SK-N-SH treated with all-trans-retinoic acid at 6 μM for 48 hours (cell line): Measurements from ENCODE around the gene ITGA5.

Source experiments
- ATAC-seq: fragments of 200-7000 bp; cut with Tn5 transposase; 3 replicates; pipeline ENCODE4 v1.9.1; 2020; ENCODE audit warnings: mild to moderate bottlenecking, moderate library complexity
- ARNTL ChIP-seq: fragments of 450-650 bp; formaldehyde crosslinking; IDR thresholded peaks from 2 replicates; pipeline ENCODE4 v1.5.0; 2020; ENCODE audit warnings: low read depth, mild to moderate bottlenecking, moderate library complexity, borderline replicate concordance
- CREB5 ChIP-seq: fragments of 250-450 bp; sonication (Bioruptor Pico); IDR thresholded peaks from 2 replicates; pipeline ENCODE4 v1.5.1; 2020; ENCODE audit warnings: low read depth, mild to moderate bottlenecking, moderate library complexity
- CSDC2 ChIP-seq: fragments of 250-450 bp; sonication (Bioruptor Pico); IDR thresholded peaks from 2 replicates; pipeline ENCODE4 v1.5.0; 2020; ENCODE audit warnings: mild to moderate bottlenecking, moderate library complexity
- ESRRG ChIP-seq: fragments of 250-450 bp; sonication (Bioruptor Pico); IDR thresholded peaks from 2 replicates; pipeline ENCODE4 v1.6.1; 2021; ENCODE audit warnings: mild to moderate bottlenecking
- GLIS3 ChIP-seq: fragments of 250-450 bp; sonication (Bioruptor Pico); IDR thresholded peaks from 2 replicates; pipeline ENCODE4 v1.5.0; 2020; ENCODE audit warnings: mild to moderate bottlenecking, moderate library complexity
- ISL1 ChIP-seq: fragments of 250-450 bp; sonication (Bioruptor Pico); IDR thresholded peaks from 2 replicates; pipeline ENCODE4 v2.1.2; 2022; ENCODE audit warnings: mild to moderate bottlenecking, moderate library complexity
- POU6F1 ChIP-seq: fragments of 250-450 bp; sonication (Bioruptor Pico); IDR thresholded peaks from 2 replicates; pipeline ENCODE4 v1.8.0; 2021; ENCODE audit warnings: low read depth, mild to moderate bottlenecking, moderate library complexity, borderline replicate concordance
- PPARA ChIP-seq: fragments of 250-450 bp; sonication (Bioruptor Pico); IDR thresholded peaks from 2 replicates; pipeline ENCODE4 v1.5.0; 2020; ENCODE audit warnings: mild to moderate bottlenecking, borderline replicate concordance
- RARB ChIP-seq: fragments of 250-450 bp; sonication (Bioruptor Pico); IDR thresholded peaks from 2 replicates; pipeline ENCODE4 v1.8.0; 2021; ENCODE audit warnings: mild to moderate bottlenecking, moderate library complexity
- SNAI2 ChIP-seq: fragments of 250-450 bp; sonication (Bioruptor Pico); IDR thresholded peaks from 2 replicates; pipeline ENCODE4 v1.5.0; 2020; ENCODE audit warnings: mild to moderate bottlenecking, moderate library complexity
- TCF4 ChIP-seq: fragments of 250-450 bp; sonication (Bioruptor Pico); IDR thresholded peaks from 2 replicates; pipeline ENCODE4 v1.8.0; 2021; ENCODE audit warnings: mild to moderate bottlenecking, moderate library complexity, borderline replicate concordance
- TOX ChIP-seq: fragments of 250-450 bp; sonication (Bioruptor Pico); IDR thresholded peaks from 2 replicates; pipeline ENCODE4 v1.8.0; 2021; ENCODE audit warnings: mild to moderate bottlenecking, moderate library complexity, borderline replicate concordance
- TSHZ2 ChIP-seq: fragments of 250-450 bp; sonication (Bioruptor Pico); IDR thresholded peaks from 2 replicates; pipeline ENCODE4 v1.5.0; 2020; ENCODE audit warnings: mild to moderate bottlenecking, moderate library complexity
- ZC3H10 ChIP-seq: fragments of 250-450 bp; sonication (Bioruptor Pico); IDR thresholded peaks from 2 replicates; pipeline ENCODE4 v1.5.1; 2021; ENCODE audit warnings: mild to moderate bottlenecking, moderate library complexity
- ZFP3 ChIP-seq: fragments of 250-450 bp; sonication (Bioruptor Pico); IDR thresholded peaks from 2 replicates; pipeline ENCODE4 v1.5.0; 2020; ENCODE audit warnings: mild to moderate bottlenecking, moderate library complexity
- ZFP30 ChIP-seq: fragments of 450-650 bp; formaldehyde crosslinking; IDR thresholded peaks from 2 replicates; pipeline ENCODE4 v1.5.0; 2022; ENCODE audit warnings: mild to moderate bottlenecking, moderate library complexity
- ZNF565 ChIP-seq: fragments of 450-650 bp; formaldehyde crosslinking; conservative IDR thresholded peaks from 2 replicates; pipeline ENCODE4 v1.5.0; 2020; ENCODE audit warnings: low read depth, mild to moderate bottlenecking, moderate library complexity
- ZNF70 ChIP-seq: fragments of 450-650 bp; formaldehyde crosslinking; IDR thresholded peaks from 2 replicates; pipeline ENCODE4 v1.5.0; 2020; ENCODE audit warnings: mild to moderate bottlenecking, moderate library complexity
- TF ChIP-seq, protein P1 (sequence below): fragments of 250-450 bp; sonication (Bioruptor Pico); IDR thresholded peaks from 2 replicates; pipeline ENCODE4 v1.8.0; 2020; ENCODE audit warnings: mild to moderate bottlenecking, moderate library complexity, borderline replicate concordance
- TF ChIP-seq, protein P2 (sequence below): fragments of 250-450 bp; sonication (Bioruptor Pico); IDR thresholded peaks from 2 replicates; pipeline ENCODE4 v1.5.1; 2021; ENCODE audit warnings: mild to moderate bottlenecking, moderate library complexity

The ITGA5 gene

DNA sequence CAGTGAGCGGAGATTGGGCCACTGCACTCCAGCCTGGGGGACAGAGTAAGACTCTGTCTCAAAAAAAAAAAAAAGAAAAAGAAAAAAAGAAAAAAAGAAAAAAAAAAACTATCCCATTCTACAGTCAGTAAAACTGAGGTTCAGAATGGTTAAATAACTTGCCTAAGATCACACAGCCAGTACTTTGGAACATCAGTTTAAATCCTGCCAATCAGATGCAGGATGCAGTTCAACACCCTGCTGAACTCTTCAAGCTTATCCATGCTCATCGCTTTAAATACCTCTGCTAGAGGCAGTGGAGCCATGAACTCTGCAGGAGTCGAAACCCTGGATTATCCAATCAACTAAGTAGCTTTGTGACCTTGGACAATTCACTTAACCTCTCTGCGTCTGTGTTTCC lies 37.9 kb downstream of the ITGA5 start:
- TF ChIP-seq PPARA (CRISPR knock-in tag) = no peak
- no peak for TF ChIP-seq CREB5 (CRISPR knock-in tag)
- no peak for TF ChIP-seq SNAI2 (CRISPR knock-in tag)
- TF ChIP-seq, protein P1, sequence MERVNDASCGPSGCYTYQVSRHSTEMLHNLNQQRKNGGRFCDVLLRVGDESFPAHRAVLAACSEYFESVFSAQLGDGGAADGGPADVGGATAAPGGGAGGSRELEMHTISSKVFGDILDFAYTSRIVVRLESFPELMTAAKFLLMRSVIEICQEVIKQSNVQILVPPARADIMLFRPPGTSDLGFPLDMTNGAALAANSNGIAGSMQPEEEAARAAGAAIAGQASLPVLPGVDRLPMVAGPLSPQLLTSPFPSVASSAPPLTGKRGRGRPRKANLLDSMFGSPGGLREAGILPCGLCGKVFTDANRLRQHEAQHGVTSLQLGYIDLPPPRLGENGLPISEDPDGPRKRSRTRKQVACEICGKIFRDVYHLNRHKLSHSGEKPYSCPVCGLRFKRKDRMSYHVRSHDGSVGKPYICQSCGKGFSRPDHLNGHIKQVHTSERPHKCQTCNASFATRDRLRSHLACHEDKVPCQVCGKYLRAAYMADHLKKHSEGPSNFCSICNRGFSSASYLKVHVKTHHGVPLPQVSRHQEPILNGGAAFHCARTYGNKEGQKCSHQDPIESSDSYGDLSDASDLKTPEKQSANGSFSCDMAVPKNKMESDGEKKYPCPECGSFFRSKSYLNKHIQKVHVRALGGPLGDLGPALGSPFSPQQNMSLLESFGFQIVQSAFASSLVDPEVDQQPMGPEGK (CRISPR knock-in tag) = no peak
- no peak for TF ChIP-seq ZC3H10 (CRISPR knock-in tag)
- no peak for TF ChIP-seq ISL1
- TF ChIP-seq, all 23 proteins: peak for 0

DNA sequence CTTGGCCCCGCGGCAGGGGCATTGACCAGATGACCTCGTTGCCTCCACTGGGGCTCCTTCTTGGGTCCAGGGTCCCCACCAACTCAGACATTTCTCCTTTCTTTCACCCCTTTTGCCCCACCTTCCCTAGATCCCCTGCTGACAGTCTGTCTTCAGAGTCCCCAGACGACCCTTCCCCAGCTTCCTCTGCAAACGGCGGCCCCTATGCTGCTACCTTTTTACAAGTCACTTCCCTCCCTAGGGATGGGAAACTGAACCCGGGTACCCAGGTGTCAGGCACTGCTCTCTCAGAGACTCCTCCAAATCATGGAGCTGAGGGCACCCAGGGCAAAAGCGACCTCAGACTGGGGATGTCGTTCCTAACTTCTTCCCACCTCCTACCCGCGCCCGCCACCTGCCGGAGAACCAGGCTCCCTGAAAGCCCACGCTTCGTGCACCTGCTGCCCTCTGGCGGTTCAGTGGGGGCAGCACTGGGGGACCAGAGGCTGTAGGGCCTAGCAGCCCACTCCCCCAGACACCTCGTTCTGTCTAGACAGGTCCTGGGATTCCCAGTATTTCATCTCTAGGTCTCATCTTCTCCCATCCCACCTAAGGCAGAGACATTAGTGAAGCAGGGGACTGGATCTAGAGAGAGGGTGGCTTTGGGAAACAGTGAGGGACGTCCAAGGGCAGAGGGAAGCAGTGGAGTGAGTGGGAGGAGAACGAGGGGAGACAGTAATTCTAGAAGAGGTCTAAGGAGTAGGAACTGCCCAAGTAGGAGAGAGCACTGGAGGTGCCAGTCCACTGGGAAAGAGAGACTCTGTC lies 39.5 kb downstream of the ITGA5 start:
- TF ChIP-seq CREB5 (CRISPR knock-in tag) (no peak), SNAI2 (CRISPR knock-in tag) (no peak), ZNF70 (CRISPR knock-in tag) (no peak), TCF4 (CRISPR knock-in tag) (no peak), ZFP30 (CRISPR knock-in tag) (no peak), ZFP3 (CRISPR knock-in tag) (no peak), ZC3H10 (CRISPR knock-in tag) (no peak), ISL1 (no peak), ARNTL (CRISPR knock-in tag) (no peak), ZNF565 (CRISPR knock-in tag) (no peak), RARB (CRISPR knock-in tag) (no peak), POU6F1 (CRISPR knock-in tag) (no peak), TOX (no peak), GLIS3 (CRISPR knock-in tag) (no peak), CSDC2 (no peak), ESRRG (CRISPR knock-in tag) (no peak)
- TF ChIP-seq, protein P2, sequence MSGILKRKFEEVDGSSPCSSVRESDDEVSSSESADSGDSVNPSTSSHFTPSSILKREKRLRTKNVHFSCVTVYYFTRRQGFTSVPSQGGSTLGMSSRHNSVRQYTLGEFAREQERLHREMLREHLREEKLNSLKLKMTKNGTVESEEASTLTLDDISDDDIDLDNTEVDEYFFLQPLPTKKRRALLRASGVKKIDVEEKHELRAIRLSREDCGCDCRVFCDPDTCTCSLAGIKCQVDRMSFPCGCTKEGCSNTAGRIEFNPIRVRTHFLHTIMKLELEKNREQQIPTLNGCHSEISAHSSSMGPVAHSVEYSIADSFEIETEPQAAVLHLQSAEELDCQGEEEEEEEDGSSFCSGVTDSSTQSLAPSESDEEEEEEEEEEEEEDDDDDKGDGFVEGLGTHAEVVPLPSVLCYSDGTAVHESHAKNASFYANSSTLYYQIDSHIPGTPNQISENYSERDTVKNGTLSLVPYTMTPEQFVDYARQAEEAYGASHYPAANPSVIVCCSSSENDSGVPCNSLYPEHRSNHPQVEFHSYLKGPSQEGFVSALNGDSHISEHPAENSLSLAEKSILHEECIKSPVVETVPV (CRISPR knock-in tag) = no peak
- TF ChIP-seq, protein P1 (CRISPR knock-in tag) = no peak
- peak; percentile 95 for ATAC-seq

More for the DNA sequence above, 37.9 kb downstream of the ITGA5 start:
- ATAC-seq = no peak

DNA sequence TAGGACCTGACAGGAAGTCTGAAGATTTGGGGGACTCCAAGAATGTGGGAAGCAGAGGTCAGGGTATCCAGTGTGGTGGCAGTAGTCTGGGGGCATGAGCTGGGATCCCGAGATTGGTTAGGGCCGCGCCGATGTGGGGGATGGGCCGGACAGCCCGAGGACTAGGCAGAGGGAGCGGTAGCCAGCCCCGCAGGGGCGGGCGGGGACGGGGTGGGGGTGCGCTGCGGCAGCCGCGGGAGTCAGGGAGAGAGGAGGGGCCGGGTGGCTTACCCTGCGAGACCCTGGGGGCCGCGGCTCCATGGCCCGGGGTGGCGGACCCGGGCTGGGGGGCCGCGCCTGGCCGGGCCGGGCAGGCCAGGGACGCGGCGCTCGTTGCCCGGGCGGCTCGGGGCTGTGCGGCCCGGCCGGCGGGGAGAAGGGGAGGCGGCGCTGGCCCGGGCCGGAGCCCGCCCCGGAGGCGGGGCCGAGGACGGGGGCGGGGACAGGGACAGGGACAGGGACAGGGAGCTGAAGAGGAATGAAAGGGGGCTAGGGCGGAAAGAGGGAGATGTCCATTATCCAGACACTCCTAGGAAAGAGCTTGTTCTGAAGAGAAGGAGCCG lies 40.2 kb downstream of the ITGA5 start:
- peak; percentile 92 for ATAC-seq
- TF ChIP-seq ZNF565 (CRISPR knock-in tag) (no peak), TCF4 (CRISPR knock-in tag) (no peak), ESRRG (CRISPR knock-in tag) (no peak), CREB5 (CRISPR knock-in tag) (no peak), TSHZ2 (CRISPR knock-in tag) (no peak), SNAI2 (CRISPR knock-in tag) (no peak)
